Measurements from ENCODE around the gene KNTC1. TPM values are rescaled to one million over a fixed set of nuclear protein-coding genes. Genes with fewer than 3 reads are reported as not detected.

KNTC1 gene
- total and polyA plus RNA-seq, 2 of the 13 experiments (the other 11 are each of a cell fraction or from before 2014, with no cell fraction given), result 45.1 to 57.6 TPM

- ChIA-PET POLR2A (no interaction called here), CTCF (ENCODE audit: low intra/inter-chr PET ratio, low total read pairs) (no interaction called here)
- no peak overlapping the region for H2AFZ ChIP-seq (ENCODE audit: low read length)
- peaks cover 16% of the 10 kb centered on the region for H3K4me1 ChIP-seq (ENCODE audit: insufficient read depth, low read length)
- in situ Hi-C loops (cut with HindIII; ENCODE audit: extremely low pct_ligation_motif_present, low pct_unique_long_range_greater_than_20kb) (no loop called here), intact Hi-C loops (cut with micrococcal nuclease; ENCODE audit: unreplicated experiment) (loop anchor here (10.0 kb wide), 1 partner anchor 226 kb away; the partner anchor contains the start of gene DENR)
- H3K36me3 ChIP-seq (replicated peaks in 1 of 2; ENCODE audit: control insufficient read depth in 1 of 2, insufficient read depth in 2 of 2, low read length in 2 of 2), result peaks cover 0 to 15% of the 10 kb centered on the region in 2 experiments
- H3K4me2 ChIP-seq (ENCODE audit: low read depth, low read length), result peak overlapping the region; percentile 96
- no peaks in the 10 kb centered on the region; a peak in 1 of 5 replicates for H3K27me3 ChIP-seq (ENCODE audit: control insufficient read depth in 1 of 2, insufficient read depth in 2 of 2, low read length in 2 of 2)
- peaks cover 61% of the 10 kb centered on the region for H3K79me2 ChIP-seq (ENCODE audit: insufficient read depth, low read length)
- 99% methylated on average over 7 of the region's 7 CpGs for WGBS (ENCODE audit: low lambda C conversion rate)
- no TSS peak for BruUV-seq (replicated peaks)
- no peaks in the 10 kb centered on the region for H3K9me3 ChIP-seq (ENCODE audit: low read length)
- peak overlapping the region; percentile 99; the same call in 1 of the 2 replicates for H3K9ac ChIP-seq (ENCODE audit: insufficient read depth, low read depth, low read length)
- peaks cover 19% of the 10 kb centered on the region for H4K20me1 ChIP-seq (ENCODE audit: insufficient read depth, low read length)
- no peak for DNase-seq (ENCODE audit: low spot score)
- FAIRE-seq, result no peak
- no peak overlapping the region for H3K27ac ChIP-seq (ENCODE audit: extremely low read length, insufficient read depth, low read length)
- TF ChIP-seq ZNF782 (CRISPR knock-in tag; IDR thresholded peaks at IDR 0.05; ENCODE audit: borderline replicate concordance) (no peak), CEBPB (IDR thresholded peaks at IDR 0.05; ENCODE audit: borderline replicate concordance, low read depth, low read length) (peak; percentile 41; the same call in 1 of the 2 replicates)
- no peak for ATAC-seq
- H3K4me3 ChIP-seq (replicated peaks in 1 of 3; ENCODE audit: insufficient read depth in 1 of 3, low read depth in 2 of 3, low read length in 3 of 3), result peak overlapping the region in 1 of 3 experiments; percentile 49; a peak in 2 of 6 replicates
Measured at GRCh38 chr12:122528582-122528981, 1.5 kb downstream of the KNTC1 start.

- H3K9ac ChIP-seq (ENCODE audit: insufficient read depth, low read depth, low read length), result no peak overlapping the region
- H3K79me2 ChIP-seq (ENCODE audit: insufficient read depth, low read length), result peaks cover 57% of the 10 kb centered on the region
- no TSS peak for BruUV-seq (replicated peaks)
- in situ Hi-C loops (cut with HindIII; ENCODE audit: extremely low pct_ligation_motif_present, low pct_unique_long_range_greater_than_20kb), result no loop called here
- H3K36me3 ChIP-seq (replicated peaks in 1 of 2; ENCODE audit: control insufficient read depth in 1 of 2, insufficient read depth in 2 of 2, low read length in 2 of 2), result peaks cover 0 to 19% of the 10 kb centered on the region in 2 experiments
- H4K20me1 ChIP-seq (ENCODE audit: insufficient read depth, low read length), result peaks cover 15% of the 10 kb centered on the region
- CTCF ChIA-PET (ENCODE audit: low intra/inter-chr PET ratio, low total read pairs), result no interaction called here
- 98% methylated on average over 6 of the region's 6 CpGs for WGBS (ENCODE audit: low lambda C conversion rate)
- H3K27ac ChIP-seq (ENCODE audit: extremely low read length, insufficient read depth, low read length), result no peak overlapping the region
- no peak overlapping the region for H3K4me2 ChIP-seq (ENCODE audit: low read depth, low read length)
- no peaks in the 10 kb centered on the region for H3K9me3 ChIP-seq (ENCODE audit: low read length)
- DNase-seq (ENCODE audit: low spot score) (no peak), ATAC-seq (no peak), FAIRE-seq (no peak)
- H3K4me1 ChIP-seq (ENCODE audit: insufficient read depth, low read length), result peaks cover 13% of the 10 kb centered on the region
- H3K27me3 ChIP-seq (ENCODE audit: control insufficient read depth in 1 of 2, insufficient read depth in 2 of 2, low read length in 2 of 2), result no peaks in the 10 kb centered on the region; a peak in 1 of 5 replicates
- no peak overlapping the region for H2AFZ ChIP-seq (ENCODE audit: low read length)
- H3K4me3 ChIP-seq (replicated peaks in 1 of 3; ENCODE audit: insufficient read depth in 1 of 3, low read depth in 2 of 3, low read length in 3 of 3), result no peak overlapping the region
- intact Hi-C loops (cut with micrococcal nuclease; ENCODE audit: unreplicated experiment), result loop anchor here (10.0 kb wide), 1 partner anchor 226 kb away; the partner anchor contains the start of gene DENR
- POLR2A ChIA-PET, result no interaction called here
- no peak for TF ChIP-seq CBFB (CRISPR knock-in tag; IDR thresholded peaks at IDR 0.05)
- no peak for TF ChIP-seq GPBP1L1 (CRISPR knock-in tag; IDR thresholded peaks at IDR 0.05)
- no peak for TF ChIP-seq TEF (CRISPR knock-in tag; IDR thresholded peaks at IDR 0.05)
- no peak for TF ChIP-seq RBFOX2 (IDR thresholded peaks at IDR 0.05; ENCODE audit: low read depth, low read length)
- TF ChIP-seq ZBTB49 (CRISPR knock-in tag; IDR thresholded peaks at IDR 0.05; ENCODE audit: borderline replicate concordance), result no peak
- no peak for TF ChIP-seq SOX13 (IDR thresholded peaks at IDR 0.05)
- TF ChIP-seq SOX13 (CRISPR knock-in tag; conservative IDR thresholded peaks at IDR 0.05 in 1 of 2, IDR thresholded peaks at IDR 0.05 in 1 of 2), result no peak
- no peak for TF ChIP-seq ZFP90 (CRISPR knock-in tag; IDR thresholded peaks at IDR 0.05; ENCODE audit: borderline replicate concordance)
- TF ChIP-seq REPIN1 (CRISPR knock-in tag; IDR thresholded peaks at IDR 0.05; ENCODE audit: borderline replicate concordance, low read depth), result no peak
- no peak for TF ChIP-seq ZBTB42 (CRISPR knock-in tag; IDR thresholded peaks at IDR 0.05)
- no peak for TF ChIP-seq ATF7-NPFF (CRISPR knock-in tag; IDR thresholded peaks at IDR 0.05; ENCODE audit: low read depth)
- no peak for TF ChIP-seq REL (CRISPR knock-in tag; conservative IDR thresholded peaks at IDR 0.05)
Measured at GRCh38 chr12:122528992-122529391, 1.9 kb downstream of the KNTC1 start.

Data from HepG2 (cell line).